ENCODE data around the gene PDLIM3. TPM values are rescaled to one million over a fixed set of nuclear protein-coding genes. Genes with fewer than 3 reads are reported as not detected.

Gene PDLIM3
- not detected for total RNA-seq

GRCh38 chr4:185534866-185535611, at the start of gene PDLIM3:
Gene PDLIM3, minus strand, starts transcription at chr4:185535507. Its CDS starts 73 bp downstream, at chr4:185535434.
- DNase-seq, result no peak
- Mint-ChIP-seq H3K36me3 (ENCODE audit: insufficient read depth) (no peaks in the 10 kb centered on the region), H3K4me1 (ENCODE audit: low read depth) (peaks cover 4% of the 10 kb centered on the region), H3K27me3 (ENCODE audit: low read depth) (peaks cover 33% of the 10 kb centered on the region), H3K9me3 (no peaks in the 10 kb centered on the region), H3K4me3 (peak within 1 kb of the TSS; percentile 39)
- peak; percentile 49 to 57 for ATAC-seq

GRCh38 chr4:185583813-185584212, 48.5 kb upstream of the PDLIM3 start:
- Mint-ChIP-seq H3K4me3 (no peak overlapping the region), H3K9me3 (no peaks in the 10 kb centered on the region), H3K36me3 (ENCODE audit: insufficient read depth) (no peaks in the 10 kb centered on the region), H3K4me1 (ENCODE audit: low read depth) (peaks cover 12% of the 10 kb centered on the region), H3K27me3 (ENCODE audit: low read depth) (peaks cover 40% of the 10 kb centered on the region)
- DNase-seq (no peak), ATAC-seq (no peak)

GRCh38 chr4:185582651-185583400, 47.5 kb upstream of the PDLIM3 start:
- DNase-seq (no peak), ATAC-seq (no peak)
- peaks cover 35% of the 10 kb centered on the region for H3K27me3 Mint-ChIP-seq (ENCODE audit: low read depth)
- no peaks in the 10 kb centered on the region for H3K9me3 Mint-ChIP-seq
- peaks cover 10% of the 10 kb centered on the region for H3K4me1 Mint-ChIP-seq (ENCODE audit: low read depth)
- H3K4me3 Mint-ChIP-seq, result no peak overlapping the region
- no peaks in the 10 kb centered on the region for H3K36me3 Mint-ChIP-seq (ENCODE audit: insufficient read depth)

- Mint-ChIP-seq H3K9me3 (no peaks in the 10 kb centered on the region), H3K36me3 (ENCODE audit: insufficient read depth) (no peaks in the 10 kb centered on the region), H3K4me1 (ENCODE audit: low read depth) (no peaks in the 10 kb centered on the region), H3K27me3 (ENCODE audit: low read depth) (peaks cover 26% of the 10 kb centered on the region), H3K4me3 (no peak overlapping the region)
- no peak for ATAC-seq
- DNase-seq, result no peak
Measured at GRCh38 chr4:185580699-185581098, 45.4 kb upstream of the PDLIM3 start.

- Mint-ChIP-seq H3K4me1 (ENCODE audit: low read depth) (no peaks in the 10 kb centered on the region), H3K4me3 (no peak overlapping the region), H3K36me3 (ENCODE audit: insufficient read depth) (no peaks in the 10 kb centered on the region), H3K9me3 (no peaks in the 10 kb centered on the region), H3K27me3 (ENCODE audit: low read depth) (peaks cover 27% of the 10 kb centered on the region)
- ATAC-seq, result no peak
- DNase-seq, result no peak
Measured at GRCh38 chr4:185578284-185578683, 43.0 kb upstream of the PDLIM3 start.

GRCh38 chr4:185576962-185577950, 41.9 kb upstream of the PDLIM3 start:
- H3K27me3 Mint-ChIP-seq (ENCODE audit: low read depth), result peaks cover 19% of the 10 kb centered on the region
- no peak for ATAC-seq
- H3K4me3 Mint-ChIP-seq, result no peak overlapping the region
- H3K4me1 Mint-ChIP-seq (ENCODE audit: low read depth), result no peaks in the 10 kb centered on the region
- H3K36me3 Mint-ChIP-seq (ENCODE audit: insufficient read depth), result no peaks in the 10 kb centered on the region
- no peaks in the 10 kb centered on the region for H3K9me3 Mint-ChIP-seq
- DNase-seq, result no peak

GRCh38 chr4:185576314-185576961, 41.1 kb upstream of the PDLIM3 start:
- Mint-ChIP-seq H3K36me3 (ENCODE audit: insufficient read depth) (no peaks in the 10 kb centered on the region), H3K27me3 (ENCODE audit: low read depth) (peaks cover 19% of the 10 kb centered on the region), H3K4me3 (no peak overlapping the region), H3K9me3 (no peaks in the 10 kb centered on the region), H3K4me1 (ENCODE audit: low read depth) (no peaks in the 10 kb centered on the region)
- DNase-seq (no peak), ATAC-seq (no peak)

- no peak overlapping the region for H3K4me3 Mint-ChIP-seq
- no peak for ATAC-seq
- H3K4me1 Mint-ChIP-seq (ENCODE audit: low read depth), result no peaks in the 10 kb centered on the region
- no peaks in the 10 kb centered on the region for H3K36me3 Mint-ChIP-seq (ENCODE audit: insufficient read depth)
- H3K27me3 Mint-ChIP-seq (ENCODE audit: low read depth), result peaks cover 19% of the 10 kb centered on the region
- no peaks in the 10 kb centered on the region for H3K9me3 Mint-ChIP-seq
- DNase-seq, result no peak
Measured at GRCh38 chr4:185573651-185574199, 38.4 kb upstream of the PDLIM3 start.

GRCh38 chr4:185570727-185571126, 35.4 kb upstream of the PDLIM3 start:
- peaks cover 13% of the 10 kb centered on the region for H3K27me3 Mint-ChIP-seq (ENCODE audit: low read depth)
- H3K36me3 Mint-ChIP-seq (ENCODE audit: insufficient read depth), result no peaks in the 10 kb centered on the region
- H3K4me1 Mint-ChIP-seq (ENCODE audit: low read depth), result no peaks in the 10 kb centered on the region
- no peaks in the 10 kb centered on the region for H3K9me3 Mint-ChIP-seq
- DNase-seq (no peak), ATAC-seq (no peak)
- H3K4me3 Mint-ChIP-seq, result no peak overlapping the region

GRCh38 chr4:185567381-185568376, 32.4 kb upstream of the PDLIM3 start:
- ATAC-seq, result no peak
- no peaks in the 10 kb centered on the region for H3K36me3 Mint-ChIP-seq (ENCODE audit: insufficient read depth)
- no peak for DNase-seq
- no peaks in the 10 kb centered on the region for H3K4me1 Mint-ChIP-seq (ENCODE audit: low read depth)
- peaks cover 15% of the 10 kb centered on the region for H3K27me3 Mint-ChIP-seq (ENCODE audit: low read depth)
- no peak overlapping the region for H3K4me3 Mint-ChIP-seq
- H3K9me3 Mint-ChIP-seq, result no peaks in the 10 kb centered on the region

- Mint-ChIP-seq H3K4me1 (ENCODE audit: low read depth) (no peaks in the 10 kb centered on the region), H3K9me3 (no peaks in the 10 kb centered on the region), H3K27me3 (ENCODE audit: low read depth) (peaks cover 20% of the 10 kb centered on the region), H3K4me3 (no peak overlapping the region), H3K36me3 (ENCODE audit: insufficient read depth) (no peaks in the 10 kb centered on the region)
- ATAC-seq, result no peak
- DNase-seq, result no peak
Measured at GRCh38 chr4:185566972-185567371, 31.7 kb upstream of the PDLIM3 start.

- Mint-ChIP-seq H3K36me3 (ENCODE audit: insufficient read depth) (no peaks in the 10 kb centered on the region), H3K27me3 (ENCODE audit: low read depth) (peaks cover 24% of the 10 kb centered on the region), H3K9me3 (no peaks in the 10 kb centered on the region), H3K4me1 (ENCODE audit: low read depth) (no peaks in the 10 kb centered on the region), H3K4me3 (no peak overlapping the region)
- ATAC-seq (peak; percentile 25 to 43), DNase-seq (no peak)
Measured at GRCh38 chr4:185566425-185566824, 31.1 kb upstream of the PDLIM3 start.

- no peak overlapping the region for H3K4me3 Mint-ChIP-seq
- H3K27me3 Mint-ChIP-seq (ENCODE audit: low read depth), result peaks cover 28% of the 10 kb centered on the region
- no peaks in the 10 kb centered on the region for H3K36me3 Mint-ChIP-seq (ENCODE audit: insufficient read depth)
- no peaks in the 10 kb centered on the region for H3K9me3 Mint-ChIP-seq
- DNase-seq, result no peak
- no peaks in the 10 kb centered on the region for H3K4me1 Mint-ChIP-seq (ENCODE audit: low read depth)
- no peak for ATAC-seq
Measured at GRCh38 chr4:185565696-185566095, 30.4 kb upstream of the PDLIM3 start.
